WTC11 (cell line): ENCODE results near the gene SH3TC1. TPM values are rescaled to one million over a fixed set of nuclear protein-coding genes. Genes with fewer than 3 reads are reported as not detected.

Experiments
- ATAC-seq: fragments of 200-7000 bp; cut with Tn5 transposase; 2 replicates; pipeline ENCODE4 v1.10.0; 2021; ENCODE audit warnings: mild to moderate bottlenecking, moderate library complexity
- CTCF ChIA-PET: fragments of 300-600 bp; sonication (Branson Sonifier 250); formaldehyde crosslinking; loops from one replicate; lab custom pipeline; 2021; ENCODE audit warnings: antibody characterized with exemption; lab: Charles Lee
- POLR2A ChIA-PET: fragments of 350-600 bp; sonication (Branson Sonifier 250); formaldehyde crosslinking; loops from one replicate; lab custom pipeline; 2021; ENCODE audit warnings: antibody characterized with exemption; lab: Charles Lee
- DNase-seq: peaks from one replicate; pipeline ENCODE4 v3.0.0; 2021; ENCODE audit warnings: low spot score
- H3K27ac Mint-ChIP-seq: 2 replicates; pipeline ENCODE4 v1.8.0; 2021; ENCODE audit warnings: mixed read lengths
- H3K27me3 Mint-ChIP-seq: 2 replicates; pipeline ENCODE4 v1.8.0; 2021; ENCODE audit warnings: low read depth, mild to moderate bottlenecking, moderate library complexity, mixed read lengths
- H3K36me3 Mint-ChIP-seq: 2 replicates; pipeline ENCODE4 v1.8.0; 2021; ENCODE audit warnings: mixed read lengths
- H3K4me1 Mint-ChIP-seq: 2 replicates; pipeline ENCODE4 v1.8.0; 2022; ENCODE audit warnings: mixed read lengths
- H3K4me3 Mint-ChIP-seq: 2 replicates; pipeline ENCODE4 v1.8.0; 2021; ENCODE audit warnings: mild to moderate bottlenecking, moderate library complexity, mixed read lengths
- H3K9me3 Mint-ChIP-seq: 2 replicates; pipeline ENCODE4 v1.8.0; 2021; ENCODE audit warnings: mixed read lengths
- CREB1 ChIP-seq: sonication (generic); formaldehyde crosslinking; IDR thresholded peaks from 2 replicates; pipeline ENCODE4 v1.8.0; 2023; ENCODE audit warnings: mild to moderate bottlenecking, missing genetic modification reagents
- FOXK1 ChIP-seq: sonication (generic); formaldehyde crosslinking; IDR thresholded peaks from 2 replicates; pipeline ENCODE4 v1.8.0; 2022; ENCODE audit warnings: mild to moderate bottlenecking, moderate library complexity, missing genetic modification reagents
- FOXP1 ChIP-seq: sonication (generic); formaldehyde crosslinking; IDR thresholded peaks from 2 replicates; pipeline ENCODE4 v1.8.0; 2022; ENCODE audit warnings: missing genetic modification reagents, mild to moderate bottlenecking, moderate library complexity, borderline replicate concordance
- JUN ChIP-seq: sonication (generic); formaldehyde crosslinking; IDR thresholded peaks from 2 replicates; pipeline ENCODE4 v1.8.0; 2023; ENCODE audit warnings: mild to moderate bottlenecking, missing genetic modification reagents
- NFYB ChIP-seq: sonication (generic); formaldehyde crosslinking; conservative IDR thresholded peaks from 2 replicates; pipeline ENCODE4 v1.8.0; 2022; ENCODE audit warnings: low read depth, missing genetic modification reagents
- RORB ChIP-seq: fragments of 250-450 bp; sonication (Bioruptor Pico); IDR thresholded peaks from 2 replicates; pipeline ENCODE4 v1.9.0; 2021; ENCODE audit warnings: mild to moderate bottlenecking
- SMAD4 ChIP-seq: sonication (generic); formaldehyde crosslinking; IDR thresholded peaks from 2 replicates; pipeline ENCODE4 v1.8.0; 2022; ENCODE audit warnings: mild to moderate bottlenecking, missing genetic modification reagents
- SOX15 ChIP-seq: fragments of 250-450 bp; sonication (Bioruptor Pico); IDR thresholded peaks from 2 replicates; pipeline ENCODE4 v1.9.0; 2021; ENCODE audit warnings: mild to moderate bottlenecking
- TEAD1 ChIP-seq: sonication (generic); formaldehyde crosslinking; IDR thresholded peaks from 2 replicates; pipeline ENCODE4 v1.8.0; 2022; ENCODE audit warnings: mild to moderate bottlenecking, missing genetic modification reagents
- ZNF396 ChIP-seq: fragments of 250-450 bp; sonication (Bioruptor Pico); IDR thresholded peaks from 2 replicates; pipeline ENCODE4 v1.8.0; 2021; ENCODE audit warnings: mild to moderate bottlenecking, moderate library complexity, borderline replicate concordance
- ZNF671 ChIP-seq: fragments of 250-450 bp; sonication (Bioruptor Pico); IDR thresholded peaks from 2 replicates; pipeline ENCODE4 v1.8.0; 2021; ENCODE audit warnings: mild to moderate bottlenecking
- total RNA-seq: library from RNA; stranded (reverse); gene quantifications from 3 replicates; pipeline ENCODE4 v1.2.3, GENCODE V29; 2021
- TF ChIP-seq, protein P1 (sequence below): sonication (generic); formaldehyde crosslinking; IDR thresholded peaks from 2 replicates; pipeline ENCODE4 v1.8.0; 2022; ENCODE audit warnings: missing genetic modification reagents
- TF ChIP-seq, protein P2 (sequence below): sonication (generic); formaldehyde crosslinking; IDR thresholded peaks from 2 replicates; pipeline ENCODE4 v1.8.1; 2022; ENCODE audit warnings: mild to moderate bottlenecking, missing genetic modification reagents, moderate library complexity, borderline replicate concordance
- TF ChIP-seq, protein P3 (sequence below): sonication (generic); formaldehyde crosslinking; IDR thresholded peaks from 2 replicates; pipeline ENCODE4 v1.8.1; 2023; ENCODE audit warnings: mild to moderate bottlenecking, missing genetic modification reagents
- TF ChIP-seq, protein P4 (sequence below): fragments of 250-450 bp; sonication (Bioruptor Pico); IDR thresholded peaks from 2 replicates; pipeline ENCODE4 v1.9.0; 2021; ENCODE audit warnings: mild to moderate bottlenecking
- TF ChIP-seq, protein P5 (sequence below): sonication (generic); formaldehyde crosslinking; IDR thresholded peaks from 2 replicates; pipeline ENCODE4 v1.8.1; 2023; ENCODE audit warnings: mild to moderate bottlenecking, missing genetic modification reagents, moderate library complexity
- TF ChIP-seq, protein P6 (sequence below): sonication (generic); formaldehyde crosslinking; conservative IDR thresholded peaks from 2 replicates; pipeline ENCODE4 v1.8.1; 2022; ENCODE audit warnings: mild to moderate bottlenecking, missing genetic modification reagents
- TF ChIP-seq, protein P7 (sequence below): sonication (generic); formaldehyde crosslinking; IDR thresholded peaks from 2 replicates; pipeline ENCODE4 v1.8.0; 2022; ENCODE audit warnings: mild to moderate bottlenecking, missing genetic modification reagents

SH3TC1 gene
- total RNA-seq, 1 experiment from 2014 or later = 0.42 TPM

DNA sequence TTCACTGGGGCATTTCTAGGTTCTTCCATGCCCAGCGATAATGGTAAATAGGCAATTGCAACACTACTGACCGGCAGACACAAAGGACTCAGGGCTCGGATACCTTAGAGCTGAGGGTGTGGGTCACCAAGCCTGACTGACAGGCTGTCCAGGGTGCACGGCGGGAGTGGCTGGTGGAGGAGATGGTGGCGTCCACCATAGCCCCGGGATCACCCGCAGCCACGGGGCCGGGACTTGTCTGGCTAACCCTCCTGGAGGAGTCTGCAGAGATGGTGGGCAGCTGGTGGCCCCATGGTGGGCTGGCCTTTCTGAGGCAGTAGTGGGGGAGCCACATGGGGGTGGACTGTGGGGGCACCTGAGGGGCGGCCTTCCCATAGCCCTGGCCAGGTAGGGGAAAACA lies 28.7 kb upstream of the SH3TC1 start (continued):
- TF ChIP-seq NFYB = no peak
- TF ChIP-seq FOXP1 (CRISPR knock-in tag) = no peak
- TF ChIP-seq ZNF671 = no peak
- TF ChIP-seq SOX15 (CRISPR knock-in tag) = no peak
- TF ChIP-seq, protein P1, sequence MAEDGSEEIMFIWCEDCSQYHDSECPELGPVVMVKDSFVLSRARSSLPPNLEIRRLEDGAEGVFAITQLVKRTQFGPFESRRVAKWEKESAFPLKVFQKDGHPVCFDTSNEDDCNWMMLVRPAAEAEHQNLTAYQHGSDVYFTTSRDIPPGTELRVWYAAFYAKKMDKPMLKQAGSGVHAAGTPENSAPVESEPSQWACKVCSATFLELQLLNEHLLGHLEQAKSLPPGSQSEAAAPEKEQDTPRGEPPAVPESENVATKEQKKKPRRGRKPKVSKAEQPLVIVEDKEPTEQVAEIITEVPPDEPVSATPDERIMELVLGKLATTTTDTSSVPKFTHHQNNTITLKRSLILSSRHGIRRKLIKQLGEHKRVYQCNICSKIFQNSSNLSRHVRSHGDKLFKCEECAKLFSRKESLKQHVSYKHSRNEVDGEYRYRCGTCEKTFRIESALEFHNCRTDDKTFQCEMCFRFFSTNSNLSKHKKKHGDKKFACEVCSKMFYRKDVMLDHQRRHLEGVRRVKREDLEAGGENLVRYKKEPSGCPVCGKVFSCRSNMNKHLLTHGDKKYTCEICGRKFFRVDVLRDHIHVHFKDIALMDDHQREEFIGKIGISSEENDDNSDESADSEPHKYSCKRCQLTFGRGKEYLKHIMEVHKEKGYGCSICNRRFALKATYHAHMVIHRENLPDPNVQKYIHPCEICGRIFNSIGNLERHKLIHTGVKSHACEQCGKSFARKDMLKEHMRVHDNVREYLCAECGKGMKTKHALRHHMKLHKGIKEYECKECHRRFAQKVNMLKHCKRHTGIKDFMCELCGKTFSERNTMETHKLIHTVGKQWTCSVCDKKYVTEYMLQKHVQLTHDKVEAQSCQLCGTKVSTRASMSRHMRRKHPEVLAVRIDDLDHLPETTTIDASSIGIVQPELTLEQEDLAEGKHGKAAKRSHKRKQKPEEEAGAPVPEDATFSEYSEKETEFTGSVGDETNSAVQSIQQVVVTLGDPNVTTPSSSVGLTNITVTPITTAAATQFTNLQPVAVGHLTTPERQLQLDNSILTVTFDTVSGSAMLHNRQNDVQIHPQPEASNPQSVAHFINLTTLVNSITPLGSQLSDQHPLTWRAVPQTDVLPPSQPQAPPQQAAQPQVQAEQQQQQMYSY = no peak
- TF ChIP-seq, protein P2, sequence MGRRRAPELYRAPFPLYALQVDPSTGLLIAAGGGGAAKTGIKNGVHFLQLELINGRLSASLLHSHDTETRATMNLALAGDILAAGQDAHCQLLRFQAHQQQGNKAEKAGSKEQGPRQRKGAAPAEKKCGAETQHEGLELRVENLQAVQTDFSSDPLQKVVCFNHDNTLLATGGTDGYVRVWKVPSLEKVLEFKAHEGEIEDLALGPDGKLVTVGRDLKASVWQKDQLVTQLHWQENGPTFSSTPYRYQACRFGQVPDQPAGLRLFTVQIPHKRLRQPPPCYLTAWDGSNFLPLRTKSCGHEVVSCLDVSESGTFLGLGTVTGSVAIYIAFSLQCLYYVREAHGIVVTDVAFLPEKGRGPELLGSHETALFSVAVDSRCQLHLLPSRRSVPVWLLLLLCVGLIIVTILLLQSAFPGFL (CRISPR knock-in tag) = no peak
- TF ChIP-seq CREB1 (CRISPR knock-in tag) = no peak

DNA sequence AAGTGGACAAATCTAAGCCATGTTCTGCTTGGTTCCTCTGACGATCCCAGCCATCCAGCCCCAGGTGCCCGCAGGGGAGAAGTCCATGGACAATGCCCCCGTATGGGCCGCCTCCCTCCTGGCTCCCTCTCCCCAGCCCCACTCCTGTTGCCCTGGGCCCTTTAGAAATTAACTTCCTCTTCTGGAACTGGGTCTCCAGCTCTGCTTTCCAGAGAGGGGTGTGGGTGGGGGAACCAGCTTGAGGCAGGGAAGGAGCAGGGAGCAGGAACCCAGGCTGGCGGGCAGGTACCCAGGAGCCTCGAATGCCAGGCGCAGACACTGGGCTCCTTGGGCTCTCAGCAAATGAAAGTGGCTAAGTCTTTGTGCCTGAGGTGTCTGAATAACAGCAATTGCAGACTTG lies 27.8 kb upstream of the SH3TC1 start:
- no peaks in the 10 kb centered on the region for H3K4me1 Mint-ChIP-seq
- ATAC-seq (no peak), DNase-seq (no peak)
- TF ChIP-seq, protein P3, sequence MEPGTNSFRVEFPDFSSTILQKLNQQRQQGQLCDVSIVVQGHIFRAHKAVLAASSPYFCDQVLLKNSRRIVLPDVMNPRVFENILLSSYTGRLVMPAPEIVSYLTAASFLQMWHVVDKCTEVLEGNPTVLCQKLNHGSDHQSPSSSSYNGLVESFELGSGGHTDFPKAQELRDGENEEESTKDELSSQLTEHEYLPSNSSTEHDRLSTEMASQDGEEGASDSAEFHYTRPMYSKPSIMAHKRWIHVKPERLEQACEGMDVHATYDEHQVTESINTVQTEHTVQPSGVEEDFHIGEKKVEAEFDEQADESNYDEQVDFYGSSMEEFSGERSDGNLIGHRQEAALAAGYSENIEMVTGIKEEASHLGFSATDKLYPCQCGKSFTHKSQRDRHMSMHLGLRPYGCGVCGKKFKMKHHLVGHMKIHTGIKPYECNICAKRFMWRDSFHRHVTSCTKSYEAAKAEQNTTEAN (CRISPR knock-in tag) = no peak
- no peak for TF ChIP-seq RORB (CRISPR knock-in tag)
- TF ChIP-seq, protein P4, sequence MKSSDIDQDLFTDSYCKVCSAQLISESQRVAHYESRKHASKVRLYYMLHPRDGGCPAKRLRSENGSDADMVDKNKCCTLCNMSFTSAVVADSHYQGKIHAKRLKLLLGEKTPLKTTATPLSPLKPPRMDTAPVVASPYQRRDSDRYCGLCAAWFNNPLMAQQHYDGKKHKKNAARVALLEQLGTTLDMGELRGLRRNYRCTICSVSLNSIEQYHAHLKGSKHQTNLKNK (CRISPR knock-in tag) = no peak
- TF ChIP-seq, protein P1 = no peak
- TF ChIP-seq SMAD4 (CRISPR knock-in tag) = no peak
- no peak for TF ChIP-seq JUN
- no peak for TF ChIP-seq NFYB
- no peak for TF ChIP-seq ZNF396 (CRISPR knock-in tag)
- TF ChIP-seq, protein P5, sequence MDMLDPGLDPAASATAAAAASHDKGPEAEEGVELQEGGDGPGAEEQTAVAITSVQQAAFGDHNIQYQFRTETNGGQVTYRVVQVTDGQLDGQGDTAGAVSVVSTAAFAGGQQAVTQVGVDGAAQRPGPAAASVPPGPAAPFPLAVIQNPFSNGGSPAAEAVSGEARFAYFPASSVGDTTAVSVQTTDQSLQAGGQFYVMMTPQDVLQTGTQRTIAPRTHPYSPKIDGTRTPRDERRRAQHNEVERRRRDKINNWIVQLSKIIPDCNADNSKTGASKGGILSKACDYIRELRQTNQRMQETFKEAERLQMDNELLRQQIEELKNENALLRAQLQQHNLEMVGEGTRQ (CRISPR knock-in tag) = no peak
- TF ChIP-seq TEAD1 (CRISPR knock-in tag) = no peak
- no peak for TF ChIP-seq FOXK1 (CRISPR knock-in tag)
- TF ChIP-seq, protein P6, sequence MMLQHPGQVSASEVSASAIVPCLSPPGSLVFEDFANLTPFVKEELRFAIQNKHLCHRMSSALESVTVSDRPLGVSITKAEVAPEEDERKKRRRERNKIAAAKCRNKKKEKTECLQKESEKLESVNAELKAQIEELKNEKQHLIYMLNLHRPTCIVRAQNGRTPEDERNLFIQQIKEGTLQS (CRISPR knock-in tag) = no peak
- TF ChIP-seq, protein P7, sequence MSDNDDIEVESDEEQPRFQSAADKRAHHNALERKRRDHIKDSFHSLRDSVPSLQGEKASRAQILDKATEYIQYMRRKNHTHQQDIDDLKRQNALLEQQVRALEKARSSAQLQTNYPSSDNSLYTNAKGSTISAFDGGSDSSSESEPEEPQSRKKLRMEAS = no peak
- no peak overlapping the region for H3K4me3 Mint-ChIP-seq
- CTCF ChIA-PET = no interaction called here
- no peak overlapping the region for H3K27ac Mint-ChIP-seq
- H3K27me3 Mint-ChIP-seq = peaks cover 4% of the 10 kb centered on the region; the same call in 1 of the 2 replicates
- peaks cover 7% of the 10 kb centered on the region for H3K36me3 Mint-ChIP-seq
- H3K9me3 Mint-ChIP-seq = peaks cover 31% of the 10 kb centered on the region
- POLR2A ChIA-PET = no interaction called here
